GM03348 (cell line): ENCODE data around the gene MAP3K2.
"Not testable (repeated sequence)": the region's sequence is repeated elsewhere in the genome, so short reads cannot be mapped to it uniquely, and the experiment has no call there.

ENCODE experiments used
- DNase-seq: peaks from one replicate; pipeline ENCODE4 v3.0.0; 2012; ENCODE audit warnings: low spot score

MAP3K2 gene

DNA sequence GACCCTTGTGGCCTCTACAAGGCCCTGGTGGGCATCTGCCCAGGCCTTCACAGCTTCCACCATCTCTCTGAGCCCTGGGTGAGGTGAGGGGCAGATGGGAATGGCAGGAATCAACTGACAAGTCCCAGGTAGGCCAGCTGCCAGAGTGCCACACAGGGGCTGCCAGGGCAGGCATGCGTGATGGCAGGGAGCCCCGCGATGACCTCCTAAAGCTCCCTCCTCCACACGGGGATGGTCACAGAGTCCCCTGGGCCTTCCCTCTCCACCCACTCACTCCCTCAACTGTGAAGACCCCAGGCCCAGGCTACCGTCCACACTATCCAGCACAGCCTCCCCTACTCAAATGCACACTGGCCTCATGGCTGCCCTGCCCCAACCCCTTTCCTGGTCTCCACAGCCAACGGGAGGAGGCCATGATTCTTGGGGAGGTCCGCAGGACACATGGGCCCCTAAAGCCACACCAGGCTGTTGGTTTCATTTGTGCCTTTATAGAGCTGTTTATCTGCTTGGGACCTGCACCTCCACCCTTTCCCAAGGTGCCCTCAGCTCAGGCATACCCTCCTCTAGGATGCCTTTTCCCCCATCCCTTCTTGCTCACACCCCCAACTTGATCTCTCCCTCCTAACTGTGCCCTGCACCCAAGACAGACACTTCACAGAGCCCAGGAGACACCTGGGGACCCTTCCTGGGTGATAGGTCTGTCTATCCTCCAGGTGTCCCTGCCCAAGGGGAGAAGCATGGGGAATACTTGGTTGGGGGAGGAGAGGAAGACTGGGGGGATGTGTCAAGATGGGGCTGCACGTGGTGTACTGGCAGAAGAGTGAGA, 32.5 kb upstream of the MAP3K2 start:
- no peak for DNase-seq

- DNase-seq, result no peak
These were observed 31.8 kb upstream of the MAP3K2 start for GRCh38 chr2:127419448-127420038.

- DNase-seq, result no peak
These were observed 31.3 kb upstream of the MAP3K2 start for GRCh38 chr2:127419112-127419430.

- no peak for DNase-seq
These were observed 30.7 kb upstream of the MAP3K2 start, which contains the start of gene PROC for GRCh38 chr2:127418300-127419111. Gene PROC, plus strand, starts transcription at chr2:127418427. Its CDS starts 1,516 bp downstream, at chr2:127419943.

- no peak for DNase-seq
These were observed 29.6 kb upstream of the MAP3K2 start for GRCh38 chr2:127417406-127417805.

GRCh38 chr2:127416506-127417001, 28.8 kb upstream of the MAP3K2 start:
- DNase-seq, result no peak

- DNase-seq, result no peak
These were observed 28.1 kb upstream of the MAP3K2 start for GRCh38 chr2:127415593-127416505.

DNA sequence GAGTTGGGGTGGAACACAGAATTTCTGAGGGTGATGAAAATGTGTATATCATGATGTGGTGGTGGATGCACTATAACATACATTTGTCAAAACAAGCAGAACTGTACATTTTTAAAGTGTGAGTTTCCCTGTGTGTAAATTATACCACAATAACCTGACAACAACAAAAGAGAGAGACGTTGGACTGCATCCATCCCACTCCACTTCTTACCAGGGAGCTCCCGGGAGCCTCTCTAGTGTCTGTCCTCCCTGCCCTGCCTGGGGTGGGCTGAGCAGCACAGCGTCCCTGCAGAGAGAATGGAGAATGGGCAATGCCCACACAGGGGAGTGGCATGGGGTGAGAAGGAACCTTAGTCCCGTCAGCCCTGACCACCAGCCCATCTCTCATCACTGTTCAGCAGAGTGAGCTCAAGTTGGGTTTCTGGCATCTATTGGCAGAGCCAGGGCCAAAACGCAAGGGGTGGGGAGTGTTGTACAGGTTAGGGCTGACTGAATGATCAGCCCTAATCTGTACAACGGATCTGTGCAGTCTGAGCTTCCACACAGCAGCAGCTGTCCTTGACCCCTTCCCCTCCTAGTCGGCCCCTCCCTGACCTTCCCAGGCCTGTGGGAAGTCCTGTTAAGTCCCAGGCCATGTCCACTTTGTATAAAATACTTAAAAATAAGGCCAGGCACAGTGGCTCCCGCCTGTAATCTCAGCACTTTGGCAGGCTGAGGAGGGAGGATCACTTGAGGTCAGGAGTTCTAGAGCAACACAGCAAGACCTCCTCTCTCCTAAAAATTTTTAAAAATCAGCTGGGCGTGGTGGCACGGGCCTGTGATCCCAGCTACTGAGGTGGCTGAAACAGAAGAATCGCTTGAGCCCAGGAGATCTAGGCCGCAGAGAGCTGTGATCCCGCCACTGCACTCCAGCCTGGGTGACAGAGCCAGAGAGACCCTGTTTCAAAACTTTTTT, 27.1 kb upstream of the MAP3K2 start:
- no peak for DNase-seq

GRCh38 chr2:127413782-127414637, 26.2 kb upstream of the MAP3K2 start:
- no peak for DNase-seq

GRCh38 chr2:127413200-127413599, 25.4 kb upstream of the MAP3K2 start:
- no peak for DNase-seq

GRCh38 chr2:127411653-127412369, 24.0 kb upstream of the MAP3K2 start:
- DNase-seq, result no peak

DNA sequence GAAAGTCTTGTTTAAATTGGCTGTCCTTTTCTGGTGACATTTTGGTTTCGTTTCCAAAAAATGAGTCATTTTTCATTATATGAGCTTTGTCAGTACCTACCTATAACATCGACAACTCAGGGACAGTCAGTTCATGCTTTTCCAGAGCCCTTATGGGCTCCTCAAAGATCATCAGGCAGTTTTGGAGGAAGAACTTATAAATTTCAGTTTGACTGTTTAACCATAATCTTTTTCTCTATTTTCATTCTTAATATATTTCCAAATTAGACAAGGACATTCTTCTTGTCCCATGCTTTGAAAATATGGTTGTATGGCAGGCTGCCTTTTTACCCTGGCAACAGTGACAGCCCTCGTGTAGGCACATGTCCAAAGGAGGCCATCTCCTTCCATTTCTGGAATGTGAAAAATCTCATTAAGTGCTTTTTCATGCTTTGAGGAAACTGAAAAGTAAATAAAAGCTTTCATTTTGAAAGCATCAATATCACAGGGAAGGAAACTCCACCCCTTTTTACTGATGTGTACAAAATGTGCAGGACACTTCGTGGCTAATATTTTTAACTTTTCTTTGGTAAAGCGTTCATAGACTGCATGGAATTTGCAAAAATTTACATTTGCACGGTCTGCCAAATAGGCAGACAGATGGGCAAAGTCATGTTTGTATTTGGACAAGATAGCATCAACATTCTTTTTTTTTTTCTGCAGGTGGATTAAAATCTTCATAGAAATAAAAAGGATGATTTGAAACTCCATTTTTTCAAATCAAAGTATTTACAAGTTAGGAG, 23.3 kb upstream of the MAP3K2 start:
- DNase-seq, result peak; percentile 72

- DNase-seq, result not testable (repeated sequence)
These were observed 21.9 kb upstream of the MAP3K2 start for GRCh38 chr2:127409716-127410115.

- DNase-seq, result no peak
These were observed 21.0 kb upstream of the MAP3K2 start for GRCh38 chr2:127408807-127409099.

GRCh38 chr2:127408004-127408806, 20.4 kb upstream of the MAP3K2 start:
- peak; percentile 97 for DNase-seq

- DNase-seq, result no peak
These were observed 19.9 kb upstream of the MAP3K2 start for GRCh38 chr2:127407661-127408003.

GRCh38 chr2:127407091-127407490, 19.3 kb upstream of the MAP3K2 start:
- no peak for DNase-seq
